ENCODE data around the gene OXA1L. TPM values are rescaled to one million over a fixed set of nuclear protein-coding genes. Genes with fewer than 3 reads are reported as not detected.

Gene OXA1L
- total RNA-seq, 1 donor from 2014 or later, result 190 TPM

DNA sequence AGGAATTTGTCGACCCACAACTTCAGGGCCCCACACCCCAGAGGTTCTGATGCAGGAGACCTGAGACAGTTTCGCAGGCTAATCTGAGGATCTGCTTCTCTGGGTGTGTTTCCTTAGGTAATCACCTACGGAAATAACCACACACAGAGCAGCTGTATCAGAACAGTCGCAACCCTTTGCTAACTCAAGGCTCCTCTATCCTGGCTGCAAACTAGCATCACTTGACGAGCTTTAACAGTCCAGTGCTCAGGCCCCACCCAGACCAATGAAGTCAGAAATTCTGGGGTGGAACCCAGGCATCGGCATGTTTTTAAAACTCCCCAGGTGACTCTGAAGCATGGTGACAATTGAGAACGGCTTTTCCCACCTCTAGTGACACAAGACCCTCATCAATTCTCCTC is 28.1 kb downstream of the OXA1L start:
- peaks cover 84% of the 10 kb centered on the region for H3K4me1 Mint-ChIP-seq
- H3K36me3 Mint-ChIP-seq (ENCODE audit: low read depth), result no peaks in the 10 kb centered on the region
- no peaks in the 10 kb centered on the region for H3K27me3 Mint-ChIP-seq
- peak overlapping the region; percentile 55 for H3K4me3 Mint-ChIP-seq
- peak; percentile 78 for ATAC-seq (ENCODE audit: low read depth)
- TF ChIP-seq CTCF (IDR thresholded peaks at IDR 0.05), result no peak
- CTCF ChIA-PET, result no interaction called here
- no peaks in the 10 kb centered on the region for H3K9me3 Mint-ChIP-seq
- peak overlapping the region; percentile 95 for H3K27ac Mint-ChIP-seq
- DNase-seq, result no peak
- intact Hi-C loops (cut with micrococcal nuclease), result loop anchor here (1.0 kb wide), 1 partner anchor 9 kb away; no protein-coding TSS in a partner anchor
- POLR2A ChIA-PET, result interaction anchor here (0.5 to 4.0 kb wide), 9 partner anchors 9 to 35 kb away, joined by 3 to 50 read pairs (median 6); partner anchors contain the start of genes MRPL52 and OXA1L

DNA sequence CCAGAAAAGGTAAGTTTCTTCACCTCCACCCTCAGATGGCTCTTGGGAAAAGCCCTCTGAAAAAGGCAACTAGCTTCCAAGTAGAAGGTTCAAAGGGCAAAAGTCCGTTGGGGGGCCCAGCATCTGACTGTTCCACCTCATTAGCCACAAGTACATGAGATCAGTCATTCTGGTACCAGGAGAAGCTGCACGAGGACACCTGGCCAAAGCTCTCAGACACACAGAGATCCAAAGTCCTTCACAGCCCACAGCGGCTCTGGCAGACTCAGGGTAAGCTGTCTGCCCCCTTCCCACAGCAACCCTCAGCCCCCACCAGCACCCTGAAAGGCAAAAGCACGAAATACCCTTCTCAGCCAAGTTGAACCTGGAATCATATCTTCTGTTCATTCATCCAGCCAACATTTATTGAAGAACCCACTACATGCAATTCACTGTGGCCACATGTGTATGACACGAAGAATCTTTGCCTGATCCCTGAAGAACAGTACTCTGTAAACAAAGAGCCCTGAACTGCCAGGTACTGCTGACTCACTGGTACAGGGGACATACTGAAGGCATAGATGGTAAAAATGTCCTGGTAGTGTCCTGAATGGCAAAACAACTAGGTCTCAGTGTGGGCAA is 29.7 kb downstream of the OXA1L start:
- intact Hi-C loops (cut with micrococcal nuclease), result no loop called here
- peak overlapping the region; percentile 95 for H3K27ac Mint-ChIP-seq
- H3K4me1 Mint-ChIP-seq, result peaks cover 81% of the 10 kb centered on the region
- H3K9me3 Mint-ChIP-seq, result no peaks in the 10 kb centered on the region
- peaks cover 3% of the 10 kb centered on the region for H3K36me3 Mint-ChIP-seq (ENCODE audit: low read depth)
- DNase-seq (no peak), ATAC-seq (ENCODE audit: low read depth) (no peak)
- no peak overlapping the region for H3K4me3 Mint-ChIP-seq
- ChIA-PET CTCF (interaction anchor here (1.2 to 1.4 kb wide), 2 partner anchors 15 to 226 kb away, joined by 3 to 4 read pairs; no protein-coding TSS in a partner anchor), POLR2A (interaction anchor here (1.0 to 4.0 kb wide), 3 partner anchors 8 to 34 kb away, joined by 3 to 50 read pairs (median 21); partner anchors contain the start of gene MRPL52)
- TF ChIP-seq CTCF (IDR thresholded peaks at IDR 0.05), result no peak
- no peaks in the 10 kb centered on the region for H3K27me3 Mint-ChIP-seq

- intact Hi-C loops (cut with micrococcal nuclease), result no loop called here
- H3K4me3 Mint-ChIP-seq, result no peak overlapping the region
- ATAC-seq (ENCODE audit: low read depth), result no peak
- peaks cover 5% of the 10 kb centered on the region for H3K36me3 Mint-ChIP-seq (ENCODE audit: low read depth)
- no peak for DNase-seq
- H3K4me1 Mint-ChIP-seq, result peaks cover 81% of the 10 kb centered on the region
- CTCF ChIA-PET, result interaction anchor here (1.2 to 1.4 kb wide), 2 partner anchors 14 to 227 kb away, joined by 3 to 4 read pairs; no protein-coding TSS in a partner anchor
- no peaks in the 10 kb centered on the region for H3K9me3 Mint-ChIP-seq
- TF ChIP-seq CTCF (IDR thresholded peaks at IDR 0.05), result no peak
- POLR2A ChIA-PET, result interaction anchor here (0.6 to 1.0 kb wide), 3 partner anchors 12 to 38 kb away, joined by 3 to 7 read pairs (median 3); no protein-coding TSS in a partner anchor
- H3K27me3 Mint-ChIP-seq, result no peaks in the 10 kb centered on the region
- H3K27ac Mint-ChIP-seq, result peak overlapping the region; percentile 95
Observed at GRCh38 chr14:22797017-22797917, 30.8 kb downstream of the OXA1L start.

DNA sequence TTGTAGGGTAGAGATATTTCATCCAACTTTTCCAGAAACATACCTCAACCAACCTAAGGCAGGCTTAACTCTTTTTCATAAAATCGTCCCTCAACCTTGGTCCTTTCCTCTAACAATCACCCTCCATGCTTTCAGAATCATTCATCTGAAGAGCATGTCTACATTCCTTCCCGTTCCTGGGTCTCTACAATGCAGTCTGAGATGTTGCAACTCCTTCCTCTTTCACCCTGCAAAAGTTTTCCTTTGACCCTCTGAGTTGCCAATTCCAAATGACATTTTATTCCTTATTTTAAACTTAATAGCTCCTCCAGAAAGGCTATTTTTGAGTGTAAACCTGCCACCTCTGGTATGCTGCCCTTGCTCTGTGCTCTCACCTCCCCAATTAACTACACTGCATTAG is 32.0 kb downstream of the OXA1L start:
- POLR2A ChIA-PET, result interaction anchor here (0.5 kb wide), 1 partner anchor 33 kb away, joined by 6 read pairs; no protein-coding TSS in a partner anchor
- intact Hi-C loops (cut with micrococcal nuclease), result no loop called here
- peaks cover 86% of the 10 kb centered on the region for H3K4me1 Mint-ChIP-seq

More for the DNA sequence above, 32.0 kb downstream of the OXA1L start:
- Mint-ChIP-seq H3K9me3 (no peaks in the 10 kb centered on the region), H3K36me3 (ENCODE audit: low read depth) (peaks cover 5% of the 10 kb centered on the region), H3K4me3 (no peak overlapping the region), H3K27ac (no peak overlapping the region), H3K27me3 (no peaks in the 10 kb centered on the region)
- no peak for DNase-seq
- ATAC-seq (ENCODE audit: low read depth), result no peak
- no peak for TF ChIP-seq CTCF (IDR thresholded peaks at IDR 0.05)
- CTCF ChIA-PET, result no interaction called here
